H1 (cell line): Measurements from ENCODE around the gene HAVCR2. TPM values are rescaled to one million over a fixed set of nuclear protein-coding genes. Genes with fewer than 3 reads are reported as not detected.

Source experiments
- CTCF ChIA-PET: fragments of 300-600 bp; sonication (Branson Sonifier 250); formaldehyde crosslinking; loops from one replicate; lab custom pipeline; 2021; ENCODE audit not compliant: partially characterized antibody; lab: Charles Lee
- POLR2A ChIA-PET: fragments of 300-600 bp; sonication (Branson Sonifier 250); formaldehyde crosslinking; loops from one replicate; lab custom pipeline; 2021; ENCODE audit warnings: inconsistent platforms; ENCODE audit not compliant: partially characterized antibody; lab: Charles Lee
- DNase-seq, 2 experiments: peaks; one replicate each; pipeline versions ENCODE4 v3.0.0 to v3.0.0-alpha.2; 2010 to 2022; ENCODE audit warnings: low spot score in 2 of 2, low read depth in 1 of 2, mixed read lengths in 1 of 2
- FAIRE-seq: peaks from 2 replicates; lab custom pipeline; 2011; peaks lifted over from hg19 to GRCh38; lab: Jason Lieb, UNC
- H2AFZ ChIP-seq: 2 replicates; pipeline ENCODE4 v1.8.1; 2012; ENCODE audit warnings: low read length, inconsistent platforms
- H2AK5ac ChIP-seq: 2 replicates; pipeline ENCODE4 v1.6.1; 2013; ENCODE audit warnings: low read depth, low read length
- H2BK120ac ChIP-seq: replicated peaks from 2 replicates; pipeline ENCODE3; 2013; ENCODE audit warnings: low read depth, low read length, inconsistent platforms
- H2BK12ac ChIP-seq: 2 replicates; pipeline ENCODE4 v1.6.1; 2013; ENCODE audit warnings: low read depth, low read length
- H2BK15ac ChIP-seq: 2 replicates; pipeline ENCODE4 v1.6.1; 2013; ENCODE audit warnings: low read length
- H2BK20ac ChIP-seq: 2 replicates; pipeline ENCODE4 v1.6.1; 2013; ENCODE audit warnings: low read length
- H2BK5ac ChIP-seq: 2 replicates; pipeline ENCODE4 v1.6.1; 2013; ENCODE audit warnings: low read depth, low read length
- H3K14ac ChIP-seq: 2 replicates; pipeline ENCODE4 v1.6.1; 2013; ENCODE audit warnings: inconsistent platforms; ENCODE audit not compliant: insufficient read length
- H3K18ac ChIP-seq: 2 replicates; pipeline ENCODE4 v1.6.1; 2013; ENCODE audit warnings: low read length; ENCODE audit errors: extremely low read depth
- H3K23ac ChIP-seq: 2 replicates; pipeline ENCODE4 v1.6.1; 2013; ENCODE audit warnings: inconsistent platforms; ENCODE audit not compliant: insufficient read length
- H3K23me2 ChIP-seq: 2 replicates; pipeline ENCODE4 v1.6.1; 2013; ENCODE audit warnings: low read depth, low read length
- H3K27ac ChIP-seq: 2 replicates; pipeline ENCODE4 v1.6.1; 2011; ENCODE audit warnings: low read depth, low read length, inconsistent platforms
- H3K27me3 ChIP-seq, 4 experiments: replicated peaks in 1 of 4; 1 replicate in 1 of 4; 2 replicates in 3 of 4; pipeline versions ENCODE4 v1.6.1 to v1.8.1; 2011 to 2013; ENCODE audit warnings: low read length in 3 of 4, mild to moderate bottlenecking in 3 of 4, inconsistent platforms in 2 of 4, mixed read lengths in 2 of 4, moderate library complexity in 1 of 4; ENCODE audit not compliant: control insufficient read depth in 3 of 4, insufficient read depth in 3 of 4; ENCODE audit errors: extremely low read depth in 1 of 4
- H3K36me3 ChIP-seq, 4 experiments: 2 replicates each; pipeline versions ENCODE4 v1.6.1 to v1.8.1; 2011 to 2013; ENCODE audit warnings: mild to moderate bottlenecking in 4 of 4, low read length in 3 of 4, moderate library complexity in 2 of 4, control low read depth in 1 of 4, inconsistent platforms in 1 of 4; ENCODE audit not compliant: insufficient read depth in 4 of 4, control insufficient read depth in 2 of 4
- H3K4ac ChIP-seq: replicated peaks from 2 replicates; pipeline ENCODE3; 2013; ENCODE audit warnings: low read length, low read depth, mixed read lengths, inconsistent platforms; ENCODE audit not compliant: insufficient read length
- H3K4me1 ChIP-seq, 4 experiments: replicated peaks in 1 of 4; 1 replicate in 1 of 4; 2 replicates in 3 of 4; pipeline versions ENCODE4 v1.6.1 to v1.8.1; 2011 to 2013; ENCODE audit warnings: low read length in 3 of 4, inconsistent platforms in 2 of 4, mixed read lengths in 1 of 4; ENCODE audit not compliant: insufficient read depth in 4 of 4, control insufficient read depth in 3 of 4
- H3K4me2 ChIP-seq, 2 experiments: 2 replicates each; pipeline versions ENCODE4 v1.6.1 to v1.8.1; 2011 to 2013; ENCODE audit warnings: low read depth in 2 of 2, low read length in 2 of 2, control low read depth in 1 of 2, inconsistent platforms in 1 of 2, mild to moderate bottlenecking in 1 of 2; ENCODE audit not compliant: insufficient read depth in 1 of 2
- H3K4me3 ChIP-seq, 4 experiments: fragments of 200-600, 300-600 bp in 1 of 4; sonication (generic), shearing (Covaris generic), sonication (Bioruptor Twin) in 1 of 4; 2 replicates each; pipeline versions ENCODE4 v1.5.1 to v1.8.1; 2011 to 2016; ENCODE audit warnings: low read length in 4 of 4, low read depth in 3 of 4, control low read depth in 2 of 4, inconsistent platforms in 2 of 4, mild to moderate bottlenecking in 2 of 4, mixed read lengths in 1 of 4, moderate library complexity in 1 of 4; ENCODE audit not compliant: insufficient read depth in 2 of 4; ENCODE audit errors: extremely low read depth in 1 of 4
- H3K56ac ChIP-seq: replicated peaks from 2 replicates; pipeline ENCODE3; 2013; ENCODE audit warnings: low read depth, mild to moderate bottlenecking, mixed read lengths, low read length, inconsistent platforms; ENCODE audit not compliant: insufficient read length
- H3K79me1 ChIP-seq: 2 replicates; pipeline ENCODE4 v1.6.1; 2013; ENCODE audit warnings: low read depth, low read length, control low read depth
- H3K79me2 ChIP-seq, 2 experiments: 2 replicates each; pipeline versions ENCODE4 v1.6.1 to v1.8.1; 2012 to 2013; ENCODE audit warnings: low read length in 2 of 2, mild to moderate bottlenecking in 2 of 2, inconsistent platforms in 1 of 2; ENCODE audit not compliant: insufficient read depth in 2 of 2, control insufficient read depth in 1 of 2
- H3K9ac ChIP-seq, 4 experiments: replicated peaks in 1 of 4; 1 replicate in 1 of 4; 2 replicates in 3 of 4; pipeline versions ENCODE4 v1.6.1 to v1.8.1; 2011 to 2013; ENCODE audit warnings: low read depth in 3 of 4, low read length in 3 of 4, control low read depth in 2 of 4, mild to moderate bottlenecking in 2 of 4, moderate library complexity in 2 of 4, inconsistent platforms in 1 of 4; ENCODE audit errors: extremely low read depth in 1 of 4
- H3K9me3 ChIP-seq, 2 experiments: 2 replicates each; pipeline versions ENCODE4 v1.6.1 to v1.8.1; 2012 to 2013; ENCODE audit warnings: mild to moderate bottlenecking in 2 of 2, moderate library complexity in 2 of 2, control low read depth in 1 of 2, inconsistent platforms in 1 of 2, low read depth in 1 of 2, low read length in 1 of 2, mixed read lengths in 1 of 2; ENCODE audit not compliant: insufficient read depth in 2 of 2
- H4K20me1 ChIP-seq, 2 experiments: replicated peaks in 1 of 2; 2 replicates each; pipeline versions ENCODE3 to v1.8.1; 2011 to 2013; ENCODE audit warnings: inconsistent platforms in 2 of 2, low read length in 2 of 2, mild to moderate bottlenecking in 1 of 2; ENCODE audit not compliant: insufficient read depth in 2 of 2, control insufficient read depth in 1 of 2
- H4K5ac ChIP-seq: 2 replicates; pipeline ENCODE4 v1.6.1; 2013; ENCODE audit warnings: low read length, low read depth, mixed read lengths, inconsistent platforms; ENCODE audit not compliant: insufficient read length
- H4K8ac ChIP-seq: 2 replicates; pipeline ENCODE4 v1.8.0; 2013; ENCODE audit warnings: mild to moderate bottlenecking, moderate library complexity, low read length, inconsistent platforms; ENCODE audit not compliant: insufficient read depth; ENCODE audit errors: extremely low read depth
- H4K91ac ChIP-seq: replicated peaks from 2 replicates; pipeline ENCODE3; 2013; ENCODE audit warnings: low read length, mixed read lengths, inconsistent platforms; ENCODE audit not compliant: insufficient read length
- CHD2 ChIP-seq: IDR thresholded peaks from 2 replicates; pipeline ENCODE4 v1.6.1; 2012; ENCODE audit warnings: low read length, improper control_type of control experiment
- CREB1 ChIP-seq: IDR thresholded peaks from 2 replicates; pipeline ENCODE4 v1.6.1; 2012; ENCODE audit warnings: inconsistent platforms
- HDAC6 ChIP-seq: IDR thresholded peaks from one replicate; pipeline ENCODE4 v1.7.1; 2012; ENCODE audit warnings: low read depth, mild to moderate bottlenecking, inconsistent platforms, low read length, moderate library complexity
- KDM1A ChIP-seq: fragments of 200-600, 300-600 bp; sonication (generic); IDR thresholded peaks from 2 replicates; pipeline ENCODE4 v1.7.1; 2016; ENCODE audit warnings: mild to moderate bottlenecking, low read length, borderline replicate concordance
- KDM5A ChIP-seq: fragments of 200-600 bp; IDR thresholded peaks from 2 replicates; pipeline ENCODE4 v1.7.1; 2012; ENCODE audit warnings: mild to moderate bottlenecking, low read length, inconsistent platforms, mixed read lengths
- RNF2 ChIP-seq: fragments of 200-900, 300-1000 bp; sonication (generic); IDR thresholded peaks from 2 replicates; pipeline ENCODE4 v1.7.1; 2016; ENCODE audit warnings: borderline replicate concordance, low read depth, mild to moderate bottlenecking, antibody characterized with exemption, low read length; ENCODE audit not compliant: poor library complexity, severe bottlenecking; ENCODE audit errors: missing control alignments
- RXRA ChIP-seq: IDR thresholded peaks from 2 replicates; pipeline ENCODE4 v1.6.1; 2011; ENCODE audit warnings: low read depth, mild to moderate bottlenecking, low read length, moderate library complexity; ENCODE audit not compliant: insufficient read depth
- WGBS, 2 experiments: shearing (Covaris generic) in 1 of 2; methylation state at CpG; one replicate each; pipeline versions ENCODE4 v1.1.6 to v1.1.7; 2013 to 2015; ENCODE audit warnings: low lambda C conversion rate in 2 of 2, mixed read lengths in 2 of 2, inconsistent platforms in 1 of 2, low coverage in 1 of 2, missing lambda C conversion rate in 1 of 2; ENCODE audit not compliant: insufficient replicate concordance in 2 of 2, insufficient coverage in 1 of 2, insufficient read length in 1 of 2; ENCODE audit errors: extremely low coverage in 1 of 2, missing lambda C conversion rate in 1 of 2; 5-methylcytosine and 5-hydroxymethylcytosine counted together
- polyA plus RNA-seq, 7 experiments: library from polyadenylated mRNA; depleted of rRNA in 3 of 7; stranded (reverse) in 5 of 7; unstranded in 2 of 7; fragments of >200 nt in 5 of 7; fragments of 200-250 nt in 2 of 7; gene quantifications; 1 replicate in 5 of 7; 2 replicates in 1 of 7; 4 replicates in 1 of 7; pipeline versions ENCODE4 v1.2.1 to v1.2.3, GENCODE V29; 2011 to 2013; ENCODE audit warnings: missing spikeins in 2 of 7, mixed read lengths in 2 of 7
- total RNA-seq: library from RNA; stranded (reverse); fragmentation: NEBNext Ultra II Directional; extraction: Animal tissue kit (Norgen Biotek cat#: 25700); gene quantifications from 2 replicates; pipeline ENCODE4 v1.2.1, GENCODE V29; 2021

HAVCR2 gene
- total and polyA plus RNA-seq, 2 of the 8 experiments (the other 6 are each of a cell fraction or from before 2014, with no cell fraction given), result 0.03 TPM; not detected in 1

DNA sequence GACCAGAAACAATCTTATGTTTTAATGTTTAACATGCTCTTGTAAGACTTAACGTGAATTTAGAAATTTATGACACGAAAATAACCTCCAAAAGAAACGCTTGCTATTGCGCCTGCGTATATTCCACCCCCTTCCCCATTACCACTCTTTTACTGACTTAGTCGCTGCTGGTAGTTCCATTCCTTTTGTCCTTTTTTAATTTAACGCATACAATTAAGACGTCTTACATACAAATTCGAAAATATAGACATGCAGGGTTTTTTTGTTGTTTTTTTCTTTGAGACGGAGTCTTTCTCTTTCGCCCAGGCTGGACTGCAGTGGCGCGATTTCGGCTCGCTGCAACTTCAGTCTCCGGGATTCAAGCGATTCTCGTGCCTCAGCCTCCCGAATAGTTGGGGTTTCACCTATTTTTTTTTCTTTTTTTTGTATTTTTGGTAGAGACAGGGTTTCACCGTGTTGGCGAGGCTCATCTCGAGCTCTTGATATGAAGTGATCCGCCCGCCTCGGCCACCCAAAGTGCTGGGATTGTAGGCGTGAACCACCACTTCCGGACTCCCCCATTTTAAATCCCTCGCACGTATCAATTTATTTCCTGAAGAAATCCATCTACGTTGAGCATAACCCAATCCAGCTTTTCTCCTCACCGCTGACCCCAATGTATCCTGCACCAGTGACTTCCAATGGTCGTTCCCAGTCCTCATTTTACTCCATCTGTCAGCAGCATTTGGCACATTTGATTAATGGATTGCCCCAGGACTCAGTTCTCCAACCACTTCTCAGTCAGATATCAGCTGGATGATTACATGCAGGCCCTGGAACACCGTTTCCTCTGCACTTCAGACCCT is 34.5 kb upstream of the HAVCR2 start:
- H3K9me3 ChIP-seq, result no peaks in the 10 kb centered on the region
- peak overlapping the region; percentile 91 to 97 (median 92) for H3K4me3 ChIP-seq
- no peak for FAIRE-seq
- H3K23me2 ChIP-seq, result 0 out of 2 replicates have a peak, but pooled peaks cover 3% of the 10 kb centered on the region
- no peak overlapping the region for H2BK5ac ChIP-seq
- POLR2A ChIA-PET, result interaction anchor here (0.6 to 1.4 kb wide), 5 partner anchors 11 to 223 kb away, joined by 3 to 9 read pairs (median 3); no protein-coding TSS in a partner anchor
- no peak overlapping the region for H2BK15ac ChIP-seq
- no peak overlapping the region for H3K4ac ChIP-seq
- H3K36me3 ChIP-seq, result peaks cover 0 to 10% (median 0%) of the 10 kb centered on the region in 4 experiments; a peak in 2 of 8 replicates
- H2AK5ac ChIP-seq, result no peak overlapping the region
- no peak overlapping the region for H3K18ac ChIP-seq
- peak overlapping the region; percentile 56 to 57 for H3K4me2 ChIP-seq
- WGBS, 2 experiments, result 71% methylated on average over 33 of the region's 33 CpGs; no CpG with 5 or more reads in 1 of the 2 experiments
- TF ChIP-seq KDM1A (no peak), KDM5A (no peak), CREB1 (no peak), HDAC6 (no peak), RXRA (no peak), RNF2 (no peak), CHD2 (no peak)
- TF ChIP-seq, all 59 proteins: peak for 0
- Histone ChIP-seq H3K56ac (no peak overlapping the region), H3K9ac (no peak overlapping the region), H3K14ac (no peak overlapping the region), H2BK120ac (no peak overlapping the region), H3K27ac (no peak overlapping the region; the same call in 1 of the 2 replicates), H3K79me1 (peaks cover 6% of the 10 kb centered on the region; the same call in 1 of the 2 replicates), H2BK20ac (no peak overlapping the region), H4K5ac (peak overlapping the region; percentile 69), H2BK12ac (no peak overlapping the region), H2AFZ (peak overlapping the region; percentile 61), H3K79me2 (peaks cover 0 to 27% of the 10 kb centered on the region in 2 experiments; a peak in 2 of 4 replicates), H3K4me1 (no peaks in the 10 kb centered on the region), H3K27me3 (no peaks in the 10 kb centered on the region), H4K91ac (peak overlapping the region; percentile 34), H4K8ac (no peak overlapping the region), H3K23ac (no peak overlapping the region), H4K20me1 (no peaks in the 10 kb centered on the region)
- CTCF ChIA-PET, result interaction anchor here (0.5 to 2.7 kb wide), 3 partner anchors 12 to 635 kb away, joined by 3 to 15 read pairs (median 6); no protein-coding TSS in a partner anchor
- DNase-seq, result no peak
